Measurements from ENCODE around the gene FMNL2.
"Not testable (repeated sequence)": the region's sequence is repeated elsewhere in the genome, so short reads cannot be mapped to it uniquely, and the experiment has no call there.

FMNL2 gene

DNA sequence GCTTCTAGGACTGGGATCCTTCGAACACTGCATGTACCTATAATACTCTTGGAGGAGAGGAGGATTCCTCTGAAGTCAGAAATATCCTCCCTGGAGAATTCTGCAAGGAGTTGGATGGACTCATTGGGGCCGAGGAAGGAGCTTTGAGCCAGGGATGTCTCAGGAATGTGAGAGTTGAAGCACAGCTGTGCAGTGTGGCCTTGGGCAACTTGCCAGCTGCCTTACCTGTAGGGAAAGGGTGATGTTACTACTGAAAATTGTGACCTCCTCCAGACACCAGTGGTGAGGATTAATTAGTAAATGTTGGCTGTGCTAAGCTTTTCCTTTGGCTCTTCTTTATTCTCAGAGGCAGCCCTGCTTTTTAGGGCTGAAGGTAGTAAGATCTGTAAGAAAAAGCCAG, 41.4 kb downstream of the FMNL2 start:
- DNase-seq (ENCODE audit: low spot score): no peak

DNA sequence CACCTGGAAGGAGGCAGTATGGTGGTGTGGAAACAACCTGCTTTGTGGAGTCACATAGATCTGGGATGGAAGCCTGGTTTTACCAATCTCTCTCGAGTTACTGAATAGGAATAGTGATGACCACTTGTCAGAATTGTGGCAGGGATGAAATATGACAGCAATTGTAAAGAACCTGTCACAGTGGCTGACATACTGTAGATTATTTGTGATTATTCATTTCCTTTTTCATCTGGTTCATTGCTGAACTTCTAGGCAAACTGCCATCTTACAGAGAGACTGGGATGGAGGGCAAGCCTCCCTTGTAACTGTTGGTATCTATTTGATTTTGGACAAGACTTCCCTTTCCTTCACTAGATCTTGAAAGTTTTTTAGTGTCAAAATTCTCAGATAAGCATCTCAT, 42.0 kb downstream of the FMNL2 start:
- DNase-seq (ENCODE audit: low spot score): no peak

- DNase-seq (ENCODE audit: low spot score): no peak
Observed at GRCh38 chr2:152379089-152379488, 44.1 kb downstream of the FMNL2 start.

- no peak for DNase-seq (ENCODE audit: low spot score)
Observed at GRCh38 chr2:152380261-152381055, 45.5 kb downstream of the FMNL2 start.

- DNase-seq (ENCODE audit: low spot score): no peak
Observed at GRCh38 chr2:152383702-152384101, 48.7 kb downstream of the FMNL2 start.

GRCh38 chr2:152384992-152385391, 50.0 kb downstream of the FMNL2 start:
- DNase-seq (ENCODE audit: low spot score): no peak

GRCh38 chr2:152385650-152386049, 50.7 kb downstream of the FMNL2 start:
- DNase-seq (ENCODE audit: low spot score): no peak

DNA sequence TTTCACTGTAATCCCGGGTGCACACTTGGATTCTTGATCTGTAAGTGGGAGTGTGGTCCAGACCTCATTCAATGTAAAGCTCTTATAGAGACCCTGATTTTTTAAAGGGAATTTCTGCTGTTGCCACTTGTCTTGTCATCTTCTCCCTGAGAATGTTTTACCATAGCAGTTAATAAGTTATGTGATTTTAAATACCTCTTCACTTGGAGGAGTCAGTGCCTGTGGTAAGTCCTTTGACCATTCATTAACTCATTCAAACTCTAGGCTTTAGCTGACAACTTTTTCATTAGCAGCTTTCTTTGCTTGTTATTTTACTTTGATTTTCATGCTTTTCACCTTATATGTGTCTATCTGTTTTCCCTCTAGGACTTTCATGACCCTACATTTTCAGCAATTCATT, 51.3 kb downstream of the FMNL2 start:
- no peak for DNase-seq (ENCODE audit: low spot score)

GRCh38 chr2:152387041-152387440, 52.1 kb downstream of the FMNL2 start:
- DNase-seq (ENCODE audit: low spot score): no peak

DNA sequence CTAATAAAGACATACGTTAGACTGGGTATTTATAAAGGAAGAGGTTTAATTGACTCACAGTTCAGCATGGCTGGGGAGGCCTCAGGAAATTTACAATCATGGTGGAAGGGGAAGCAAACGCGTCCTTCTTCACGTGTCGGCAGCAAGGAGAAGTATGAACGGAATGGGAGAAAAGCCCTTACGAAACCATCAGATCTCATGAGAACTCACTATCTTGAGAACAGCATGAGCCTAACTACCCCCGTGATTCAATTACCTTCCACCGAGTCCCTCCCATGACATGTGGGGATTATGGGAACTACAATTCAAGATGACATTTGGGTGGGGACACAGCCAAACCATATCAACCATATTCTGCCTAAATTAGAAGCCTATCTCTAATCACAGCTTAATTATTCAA, 53.3 kb downstream of the FMNL2 start:
- DNase-seq (ENCODE audit: low spot score): not testable (repeated sequence)

- DNase-seq (ENCODE audit: low spot score): no peak
Observed at GRCh38 chr2:152389483-152389882, 54.5 kb downstream of the FMNL2 start.

DNA sequence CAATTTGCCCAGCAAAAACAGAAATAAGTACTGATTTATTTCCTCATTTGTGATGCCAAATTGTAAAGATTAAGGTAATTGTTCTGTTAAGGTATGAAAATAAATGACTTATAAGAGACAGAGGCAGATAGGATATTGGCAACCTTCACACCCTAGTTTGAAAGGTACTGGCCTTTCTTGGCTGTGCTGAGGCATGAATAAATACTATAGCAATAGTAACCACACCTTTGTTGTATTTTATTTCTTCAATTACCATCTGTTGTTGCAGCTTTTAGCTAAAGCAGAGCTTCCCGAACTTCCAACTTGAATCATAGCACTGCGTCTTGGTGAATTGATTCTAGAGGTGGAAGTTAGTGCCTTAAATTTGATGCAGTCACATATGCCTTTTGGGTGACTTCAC, 55.9 kb downstream of the FMNL2 start:
- DNase-seq (ENCODE audit: low spot score): no peak

DNA sequence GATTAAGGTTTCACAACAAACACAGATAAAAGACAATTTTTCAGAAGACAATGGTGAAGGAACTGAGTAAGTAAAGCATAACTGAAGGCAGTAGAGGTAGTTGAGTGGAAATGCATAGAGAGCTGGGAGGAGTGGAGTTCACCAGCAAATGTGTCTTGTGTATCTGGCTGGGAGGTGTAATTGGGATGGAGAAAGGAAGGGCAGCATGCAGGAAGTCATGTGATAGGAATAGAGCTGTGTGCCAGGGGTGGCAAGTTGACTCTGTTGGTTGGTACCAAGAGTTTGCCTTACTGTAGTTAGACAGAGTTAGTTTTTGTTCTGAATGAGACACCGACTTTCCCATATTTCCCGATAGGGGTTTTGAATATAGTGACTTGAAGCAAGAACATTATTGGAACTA, 56.3 kb downstream of the FMNL2 start:
- DNase-seq (ENCODE audit: low spot score): no peak

DNA sequence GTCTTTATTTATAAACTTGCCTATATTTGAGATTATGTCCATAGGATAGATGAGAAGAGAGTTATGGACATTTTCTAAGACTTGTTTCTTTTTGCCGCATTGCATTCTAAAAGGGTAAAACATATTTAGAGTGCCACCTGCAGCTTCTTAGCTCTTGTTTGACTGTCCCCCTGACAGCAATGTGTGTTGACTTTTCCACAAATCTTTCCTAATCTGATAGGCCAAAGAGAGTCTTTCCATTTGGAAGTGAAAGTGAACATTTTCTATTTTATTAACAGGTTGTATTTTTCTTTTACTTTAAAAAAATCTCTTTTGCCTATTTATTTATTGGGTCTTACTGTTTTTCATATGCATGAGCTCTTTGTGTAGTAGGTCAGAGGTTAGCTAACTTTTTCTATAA, 58.4 kb downstream of the FMNL2 start:
- no peak for DNase-seq (ENCODE audit: low spot score)

GRCh38 chr2:152394326-152394725, 59.4 kb downstream of the FMNL2 start:
- DNase-seq (ENCODE audit: low spot score): no peak

DNA sequence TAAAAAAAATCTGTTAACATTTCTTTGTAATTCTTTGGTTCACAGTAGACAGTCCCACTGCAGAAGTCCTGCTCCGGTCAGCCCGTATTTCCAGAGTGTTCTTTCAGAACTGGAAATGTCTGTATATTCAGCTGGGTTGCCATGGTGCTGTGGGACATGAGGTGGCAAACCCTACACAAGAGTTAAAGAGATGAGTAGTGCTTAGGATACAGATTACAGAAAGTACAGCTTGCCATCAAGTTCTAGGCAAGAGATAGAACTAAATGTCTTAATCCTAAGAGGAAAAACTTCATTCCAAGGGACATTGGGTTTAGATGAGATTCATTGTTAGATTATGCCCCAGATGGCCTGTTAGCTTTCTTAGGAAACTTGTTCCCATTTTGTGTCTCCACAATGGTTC, 60.1 kb downstream of the FMNL2 start:
- no peak for DNase-seq (ENCODE audit: low spot score)

DNA sequence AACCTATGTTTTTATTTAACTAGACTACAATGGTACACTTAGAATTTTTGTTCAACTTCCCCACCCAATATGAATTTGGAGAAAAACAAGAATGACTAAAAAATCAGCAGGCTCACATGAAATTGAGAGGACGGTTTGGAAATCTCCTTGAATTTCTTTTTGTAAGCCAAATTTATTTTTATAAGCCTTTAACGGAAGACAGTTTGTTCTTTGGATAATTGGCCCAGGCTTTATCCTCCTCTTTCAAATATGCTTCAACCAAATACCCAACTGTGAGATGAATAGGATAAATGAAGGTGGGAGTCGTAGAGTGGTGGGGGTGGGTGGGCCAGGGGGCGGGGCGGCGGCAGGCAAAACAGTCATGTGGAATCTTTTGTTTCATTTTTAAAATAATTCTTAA, 60.6 kb downstream of the FMNL2 start:
- DNase-seq (ENCODE audit: low spot score): no peak

- no peak for DNase-seq (ENCODE audit: low spot score)
Observed at GRCh38 chr2:152396051-152396511, 61.1 kb downstream of the FMNL2 start.

DNA sequence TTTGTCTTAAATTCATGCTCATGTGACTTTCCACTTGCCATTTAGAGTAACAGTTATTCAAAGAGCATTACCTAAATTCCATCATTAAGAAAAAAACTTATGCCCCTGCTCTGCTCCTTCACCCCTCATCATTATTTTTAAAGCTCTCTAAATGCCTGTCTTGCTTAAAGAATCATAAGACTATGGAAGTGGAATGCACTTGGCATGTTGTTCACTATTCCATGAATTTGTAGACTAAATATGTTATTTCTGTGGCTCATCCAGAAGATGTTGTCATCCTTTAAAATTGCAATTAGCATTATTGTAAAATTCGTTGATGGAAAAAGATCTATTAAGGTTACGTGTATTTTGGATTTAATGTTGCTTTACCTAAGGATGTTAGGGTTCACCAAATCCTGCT, 61.8 kb downstream of the FMNL2 start:
- DNase-seq (ENCODE audit: low spot score): no peak

DNA sequence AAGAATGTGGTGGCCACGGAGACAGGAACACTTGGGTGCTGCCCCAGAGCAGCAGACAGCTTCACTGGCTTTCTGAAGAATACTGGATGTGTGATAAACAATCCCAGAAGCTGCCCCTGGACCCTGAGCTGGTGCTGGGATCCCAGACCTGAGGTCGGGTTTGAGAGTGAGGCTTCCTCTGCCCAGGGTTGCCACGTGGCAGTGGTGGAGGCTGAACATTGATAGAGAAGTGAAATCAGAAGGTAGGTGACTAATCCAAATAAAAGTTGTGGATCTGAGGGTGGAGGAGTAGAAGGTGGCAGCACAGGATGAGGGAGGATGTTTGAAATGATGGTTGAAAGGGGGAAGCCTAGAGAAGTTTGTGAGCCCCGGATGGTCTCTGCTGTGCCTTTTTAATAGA, 64.0 kb downstream of the FMNL2 start:
- DNase-seq (ENCODE audit: low spot score): no peak

DNA sequence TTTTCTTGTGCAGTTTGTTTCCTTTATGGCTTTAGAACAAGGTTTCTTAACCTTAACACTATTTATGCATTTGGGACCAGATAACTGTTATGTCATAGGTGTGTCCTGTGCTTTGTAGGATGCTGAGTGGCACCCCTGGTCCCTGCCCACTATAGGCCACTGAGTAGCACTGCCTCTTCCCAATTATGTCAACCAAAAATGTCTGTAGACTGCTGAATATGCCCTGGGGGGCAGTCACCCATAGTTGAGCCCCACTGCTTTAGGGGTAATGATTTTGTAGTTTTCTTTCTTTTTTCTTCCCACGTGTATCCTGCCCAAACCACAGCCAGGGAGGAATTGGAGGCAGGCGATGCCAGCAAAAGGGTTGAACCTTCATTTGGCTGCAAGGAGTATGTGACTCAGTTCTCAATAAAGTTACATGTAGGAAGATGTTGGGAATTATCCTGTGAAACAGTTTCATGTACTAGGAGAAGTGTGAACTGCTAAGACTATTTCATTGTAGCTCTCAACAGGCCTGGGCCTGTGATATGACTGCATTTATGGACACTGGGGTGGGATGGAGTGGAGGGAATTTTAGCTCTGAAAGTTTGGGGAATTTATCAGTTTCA, 65.7 kb downstream of the FMNL2 start:
- no peak for DNase-seq (ENCODE audit: low spot score)

DNA sequence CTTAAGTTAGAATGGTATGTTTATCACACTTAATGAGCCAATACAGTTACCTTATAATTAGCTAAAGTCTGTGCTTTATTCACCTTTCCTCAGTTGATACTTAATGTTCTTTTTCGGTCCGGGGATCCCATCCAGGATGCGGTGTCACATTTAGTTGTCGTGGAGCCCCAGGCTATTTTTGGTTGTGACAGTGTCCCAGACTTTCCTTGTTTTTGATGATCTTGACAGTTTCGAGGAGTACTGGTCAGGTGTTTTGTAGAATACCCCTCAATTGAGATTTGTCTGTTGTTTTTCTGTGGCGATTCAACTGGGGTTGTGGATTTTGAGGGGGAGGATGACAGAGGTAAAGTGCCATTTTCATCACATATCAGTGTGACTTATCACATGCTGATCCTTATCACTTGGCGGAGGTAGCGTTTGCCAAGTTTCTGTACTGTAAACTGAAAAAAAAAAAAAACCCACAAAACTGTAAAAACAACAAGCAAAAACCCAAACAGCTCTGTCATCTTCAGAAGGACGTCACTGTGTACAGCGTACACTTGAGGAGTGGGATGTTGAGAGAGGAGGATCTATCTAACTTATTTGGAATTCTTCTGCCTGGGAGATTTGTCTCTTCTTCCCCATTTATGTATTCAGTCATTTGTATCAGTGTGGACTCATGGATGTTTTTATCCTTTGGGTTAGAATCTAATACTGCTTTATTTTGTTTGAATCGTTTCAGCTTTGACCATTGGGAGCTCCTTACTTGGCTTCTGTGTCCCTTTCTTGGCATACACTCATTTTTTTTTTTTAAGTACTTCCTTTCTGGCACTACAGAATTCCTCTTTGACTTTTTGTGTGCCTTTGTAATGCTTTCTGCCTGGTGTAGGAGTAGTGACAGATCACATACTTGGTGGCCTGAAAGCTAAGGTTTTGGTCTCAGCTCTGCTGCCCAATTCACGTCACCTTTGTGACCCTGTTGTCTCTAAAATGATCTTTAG, 68.1 kb downstream of the FMNL2 start:
- DNase-seq (ENCODE audit: low spot score): no peak
